GM21825 (cell line): ENCODE results near the gene HUS1.
"Not testable (repeated sequence)": the region's sequence is repeated elsewhere in the genome, so short reads cannot be mapped to it uniquely, and the experiment has no call there.

Source experiments
- ATAC-seq: cut with Tn5 transposase; IDR thresholded peaks from one replicate; pipeline ENCODE4 v1.9.1; 2021; ENCODE audit warnings: mild to moderate bottlenecking, moderate library complexity; ENCODE audit not compliant: unreplicated experiment

HUS1 gene

GRCh38 chr7:47980648-47981047 lies 1.2 kb upstream of the HUS1 start:
- not testable (repeated sequence) for ATAC-seq

- ATAC-seq, result no peak
These were observed 392 bp upstream of the HUS1 start for GRCh38 chr7:47979832-47980181.

- ATAC-seq, result no peak
These were observed 648 bp downstream of the HUS1 start for GRCh38 chr7:47978790-47979144.

- ATAC-seq, result no peak
These were observed 5.7 kb downstream of the HUS1 start for GRCh38 chr7:47973739-47974138.

GRCh38 chr7:47970761-47971160 lies 8.7 kb downstream of the HUS1 start:
- ATAC-seq, result no peak

GRCh38 chr7:47968847-47969774 lies 10.3 kb downstream of the HUS1 start:
- peak; percentile 74 for ATAC-seq

GRCh38 chr7:47967708-47968107 lies 11.7 kb downstream of the HUS1 start:
- no peak for ATAC-seq

GRCh38 chr7:47967123-47967522 lies 12.3 kb downstream of the HUS1 start:
- ATAC-seq, result no peak

- no peak for ATAC-seq
These were observed 14.0 kb downstream of the HUS1 start for GRCh38 chr7:47965456-47965855.

GRCh38 chr7:47962262-47962661 lies 17.2 kb downstream of the HUS1 start:
- no peak for ATAC-seq

- ATAC-seq, result no peak
These were observed 22.3 kb downstream of the HUS1 start for GRCh38 chr7:47957156-47957555.

GRCh38 chr7:47956220-47956619 lies 23.2 kb downstream of the HUS1 start:
- ATAC-seq, result no peak

GRCh38 chr7:47954231-47954911 lies 25.0 kb downstream of the HUS1 start:
- ATAC-seq, result peak; percentile 46

- peak; percentile 61 for ATAC-seq
These were observed 25.6 kb downstream of the HUS1 start for GRCh38 chr7:47953822-47954221.

GRCh38 chr7:47952224-47952623 lies 27.2 kb downstream of the HUS1 start:
- ATAC-seq, result no peak

- no peak for ATAC-seq
These were observed 28.0 kb downstream of the HUS1 start for GRCh38 chr7:47951374-47951773.

- no peak for ATAC-seq
These were observed 28.7 kb downstream of the HUS1 start for GRCh38 chr7:47950714-47951113.

GRCh38 chr7:47949703-47950102 lies 29.7 kb downstream of the HUS1 start:
- ATAC-seq, result no peak

- no peak for ATAC-seq
These were observed 31.1 kb downstream of the HUS1 start, which contains the start of gene PKD1L1 for GRCh38 chr7:47948141-47948790. TSS of gene PKD1L1 (minus strand) at chr7:47948466. CDS start at chr7:47948440, 26 bp downstream.

GRCh38 chr7:47947355-47947749 lies 32.1 kb downstream of the HUS1 start:
- ATAC-seq, result no peak

- no peak for ATAC-seq
These were observed 32.6 kb downstream of the HUS1 start for GRCh38 chr7:47946581-47947354.
